WTC11 (cell line): Measurements from ENCODE around the gene IMPDH1. TPM values are rescaled to one million over a fixed set of nuclear protein-coding genes. Genes with fewer than 3 reads are reported as not detected.

Experiments used
- FOXP1 ChIP-seq: sonication (generic); formaldehyde crosslinking; IDR thresholded peaks from 2 replicates; pipeline ENCODE4 v1.8.0; 2022; ENCODE audit warnings: missing genetic modification reagents, mild to moderate bottlenecking, moderate library complexity, borderline replicate concordance
- FOXP4 ChIP-seq: sonication (generic); formaldehyde crosslinking; IDR thresholded peaks from 2 replicates; pipeline ENCODE4 v1.8.0; 2022; ENCODE audit warnings: mild to moderate bottlenecking, missing genetic modification reagents
- GRHL2 ChIP-seq: fragments of 250-450 bp; sonication (Bioruptor Pico); IDR thresholded peaks from 2 replicates; pipeline ENCODE4 v1.8.0; 2022; ENCODE audit warnings: mild to moderate bottlenecking, moderate library complexity; ENCODE audit not compliant: insufficient replicate concordance, severe bottlenecking
- HMGA2 ChIP-seq: fragments of 250-450 bp; sonication (Bioruptor Pico); IDR thresholded peaks from 2 replicates; pipeline ENCODE4 v1.4.0; 2021; ENCODE audit warnings: mild to moderate bottlenecking, moderate library complexity
- IRF1 ChIP-seq: sonication (generic); formaldehyde crosslinking; IDR thresholded peaks from 2 replicates; pipeline ENCODE4 v1.8.0; 2023; ENCODE audit warnings: missing genetic modification reagents
- MYBL2 ChIP-seq: sonication (generic); formaldehyde crosslinking; IDR thresholded peaks from 2 replicates; pipeline ENCODE4 v1.8.1; 2023; ENCODE audit warnings: mild to moderate bottlenecking, moderate library complexity, missing genetic modification reagents
- NR2C2 ChIP-seq: sonication (generic); formaldehyde crosslinking; IDR thresholded peaks from 2 replicates; pipeline ENCODE4 v1.8.0; 2022; ENCODE audit warnings: mild to moderate bottlenecking, missing genetic modification reagents
- OVOL2 ChIP-seq: fragments of 250-450 bp; sonication (Bioruptor Pico); IDR thresholded peaks from 2 replicates; pipeline ENCODE4 v1.9.0; 2021; ENCODE audit warnings: mild to moderate bottlenecking, borderline replicate concordance
- PRDM15 ChIP-seq: sonication (generic); formaldehyde crosslinking; IDR thresholded peaks from 2 replicates; pipeline ENCODE4 v1.8.0; 2022; ENCODE audit warnings: missing genetic modification reagents
- SOX15 ChIP-seq: fragments of 250-450 bp; sonication (Bioruptor Pico); IDR thresholded peaks from 2 replicates; pipeline ENCODE4 v1.9.0; 2021; ENCODE audit warnings: mild to moderate bottlenecking
- STAT6 ChIP-seq: sonication (generic); formaldehyde crosslinking; conservative IDR thresholded peaks from 2 replicates; pipeline ENCODE4 v1.8.1; 2023; ENCODE audit warnings: mild to moderate bottlenecking, low read depth, missing genetic modification reagents, moderate library complexity
- TP53 ChIP-seq: sonication (generic); formaldehyde crosslinking; IDR thresholded peaks from 2 replicates; pipeline ENCODE4 v1.8.1; 2023; ENCODE audit warnings: mild to moderate bottlenecking, missing genetic modification reagents
- ZNF232 ChIP-seq: sonication (generic); formaldehyde crosslinking; IDR thresholded peaks from 2 replicates; pipeline ENCODE4 v1.8.0; 2022; ENCODE audit warnings: mild to moderate bottlenecking, missing genetic modification reagents
- ZNF317 ChIP-seq: sonication (generic); formaldehyde crosslinking; IDR thresholded peaks from 2 replicates; pipeline ENCODE4 v1.8.1; 2023; ENCODE audit warnings: low read depth, mild to moderate bottlenecking, moderate library complexity, missing genetic modification reagents, borderline replicate concordance
- ZNF416 ChIP-seq: fragments of 250-450 bp; sonication (Bioruptor Pico); IDR thresholded peaks from 2 replicates; pipeline ENCODE4 v1.9.0; 2021; ENCODE audit warnings: mild to moderate bottlenecking, inconsistent platforms
- ZNF512 ChIP-seq: sonication (generic); formaldehyde crosslinking; IDR thresholded peaks from 2 replicates; pipeline ENCODE4 v1.8.1; 2022; ENCODE audit warnings: missing genetic modification reagents, borderline replicate concordance
- total RNA-seq: library from RNA; stranded (reverse); gene quantifications from 3 replicates; pipeline ENCODE4 v1.2.3, GENCODE V29; 2021
- TF ChIP-seq, protein P1 (sequence below): sonication (generic); formaldehyde crosslinking; IDR thresholded peaks from 2 replicates; pipeline ENCODE4 v1.8.1; 2022; ENCODE audit warnings: mild to moderate bottlenecking, moderate library complexity, missing genetic modification reagents
- TF ChIP-seq, protein P2 (sequence below): sonication (generic); formaldehyde crosslinking; IDR thresholded peaks from 2 replicates; pipeline ENCODE4 v1.8.0; 2023; ENCODE audit warnings: missing genetic modification reagents, mild to moderate bottlenecking, borderline replicate concordance
- TF ChIP-seq, protein P3 (sequence below): fragments of 250-450 bp; sonication (Bioruptor Pico); IDR thresholded peaks from 2 replicates; pipeline ENCODE4 v1.8.0; 2021; ENCODE audit warnings: mild to moderate bottlenecking

The IMPDH1 gene
- total RNA-seq, 1 experiment from 2014 or later = 54.2 TPM

GRCh38 chr7:128343554-128344430 lies 66.0 kb downstream of the IMPDH1 start, which contains the start of gene RBM28 (continued):
- no peak for TF ChIP-seq TP53
- 0 out of 2 replicates have a peak, but pooled peaks have one; percentile 12 for TF ChIP-seq ZNF317 (CRISPR knock-in tag)
- TF ChIP-seq ZNF512 = no peak
- no peak for TF ChIP-seq STAT6 (CRISPR knock-in tag)
- peak; percentile 90; the same call in 1 of the 2 replicates for TF ChIP-seq FOXP1
- no peak for TF ChIP-seq IRF1
- no peak for TF ChIP-seq NR2C2 (CRISPR knock-in tag)
- peak; percentile 28; the same call in 1 of the 2 replicates for TF ChIP-seq PRDM15 (CRISPR knock-in tag)
- TF ChIP-seq, protein P1, sequence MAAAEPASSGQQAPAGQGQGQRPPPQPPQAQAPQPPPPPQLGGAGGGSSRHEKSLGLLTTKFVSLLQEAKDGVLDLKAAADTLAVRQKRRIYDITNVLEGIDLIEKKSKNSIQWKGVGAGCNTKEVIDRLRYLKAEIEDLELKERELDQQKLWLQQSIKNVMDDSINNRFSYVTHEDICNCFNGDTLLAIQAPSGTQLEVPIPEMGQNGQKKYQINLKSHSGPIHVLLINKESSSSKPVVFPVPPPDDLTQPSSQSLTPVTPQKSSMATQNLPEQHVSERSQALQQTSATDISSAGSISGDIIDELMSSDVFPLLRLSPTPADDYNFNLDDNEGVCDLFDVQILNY (CRISPR knock-in tag) = no peak
- TF ChIP-seq GRHL2 (CRISPR knock-in tag) = no peak
- no peak for TF ChIP-seq ZNF416 (CRISPR knock-in tag)
- TF ChIP-seq OVOL2 (CRISPR knock-in tag) = no peak
- TF ChIP-seq, protein P2, sequence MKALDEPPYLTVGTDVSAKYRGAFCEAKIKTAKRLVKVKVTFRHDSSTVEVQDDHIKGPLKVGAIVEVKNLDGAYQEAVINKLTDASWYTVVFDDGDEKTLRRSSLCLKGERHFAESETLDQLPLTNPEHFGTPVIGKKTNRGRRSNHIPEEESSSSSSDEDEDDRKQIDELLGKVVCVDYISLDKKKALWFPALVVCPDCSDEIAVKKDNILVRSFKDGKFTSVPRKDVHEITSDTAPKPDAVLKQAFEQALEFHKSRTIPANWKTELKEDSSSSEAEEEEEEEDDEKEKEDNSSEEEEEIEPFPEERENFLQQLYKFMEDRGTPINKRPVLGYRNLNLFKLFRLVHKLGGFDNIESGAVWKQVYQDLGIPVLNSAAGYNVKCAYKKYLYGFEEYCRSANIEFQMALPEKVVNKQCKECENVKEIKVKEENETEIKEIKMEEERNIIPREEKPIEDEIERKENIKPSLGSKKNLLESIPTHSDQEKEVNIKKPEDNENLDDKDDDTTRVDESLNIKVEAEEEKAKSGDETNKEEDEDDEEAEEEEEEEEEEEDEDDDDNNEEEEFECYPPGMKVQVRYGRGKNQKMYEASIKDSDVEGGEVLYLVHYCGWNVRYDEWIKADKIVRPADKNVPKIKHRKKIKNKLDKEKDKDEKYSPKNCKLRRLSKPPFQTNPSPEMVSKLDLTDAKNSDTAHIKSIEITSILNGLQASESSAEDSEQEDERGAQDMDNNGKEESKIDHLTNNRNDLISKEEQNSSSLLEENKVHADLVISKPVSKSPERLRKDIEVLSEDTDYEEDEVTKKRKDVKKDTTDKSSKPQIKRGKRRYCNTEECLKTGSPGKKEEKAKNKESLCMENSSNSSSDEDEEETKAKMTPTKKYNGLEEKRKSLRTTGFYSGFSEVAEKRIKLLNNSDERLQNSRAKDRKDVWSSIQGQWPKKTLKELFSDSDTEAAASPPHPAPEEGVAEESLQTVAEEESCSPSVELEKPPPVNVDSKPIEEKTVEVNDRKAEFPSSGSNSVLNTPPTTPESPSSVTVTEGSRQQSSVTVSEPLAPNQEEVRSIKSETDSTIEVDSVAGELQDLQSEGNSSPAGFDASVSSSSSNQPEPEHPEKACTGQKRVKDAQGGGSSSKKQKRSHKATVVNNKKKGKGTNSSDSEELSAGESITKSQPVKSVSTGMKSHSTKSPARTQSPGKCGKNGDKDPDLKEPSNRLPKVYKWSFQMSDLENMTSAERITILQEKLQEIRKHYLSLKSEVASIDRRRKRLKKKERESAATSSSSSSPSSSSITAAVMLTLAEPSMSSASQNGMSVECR = peak; percentile 80; the same call in 1 of the 2 replicates
- 0 out of 2 replicates have a peak, but pooled peaks have one; percentile 52 for TF ChIP-seq ZNF232 (CRISPR knock-in tag)
- peak; percentile 82 for TF ChIP-seq FOXP4 (CRISPR knock-in tag)
- no peak for TF ChIP-seq HMGA2 (CRISPR knock-in tag)
- no peak for TF ChIP-seq SOX15
- TF ChIP-seq, protein P3, sequence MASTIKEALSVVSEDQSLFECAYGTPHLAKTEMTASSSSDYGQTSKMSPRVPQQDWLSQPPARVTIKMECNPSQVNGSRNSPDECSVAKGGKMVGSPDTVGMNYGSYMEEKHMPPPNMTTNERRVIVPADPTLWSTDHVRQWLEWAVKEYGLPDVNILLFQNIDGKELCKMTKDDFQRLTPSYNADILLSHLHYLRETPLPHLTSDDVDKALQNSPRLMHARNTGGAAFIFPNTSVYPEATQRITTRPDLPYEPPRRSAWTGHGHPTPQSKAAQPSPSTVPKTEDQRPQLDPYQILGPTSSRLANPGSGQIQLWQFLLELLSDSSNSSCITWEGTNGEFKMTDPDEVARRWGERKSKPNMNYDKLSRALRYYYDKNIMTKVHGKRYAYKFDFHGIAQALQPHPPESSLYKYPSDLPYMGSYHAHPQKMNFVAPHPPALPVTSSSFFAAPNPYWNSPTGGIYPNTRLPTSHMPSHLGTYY (CRISPR knock-in tag) = no peak
- TF ChIP-seq MYBL2 = peak; percentile 77; the same call in 1 of the 2 replicates
